Upper lobe of left lung (tissue), 6 donors: ENCODE results near the gene SGIP1. TPM values are rescaled to one million over a fixed set of nuclear protein-coding genes. Genes with fewer than 3 reads are reported as not detected.

Experiments
- ATAC-seq, 2 donors: fragments of 200-7000 bp; cut with Tn5 transposase; one replicate each; pipeline ENCODE4 v1.9.1; 2022; ENCODE audit warnings: mild to moderate bottlenecking in 2 of 2, moderate library complexity in 2 of 2; ENCODE audit not compliant: low FRiP score in 2 of 2
- DNase-seq, 2 donors: peaks; one replicate each; pipeline ENCODE4 v3.0.0-alpha.2; 2019 to 2020
- H3K27ac ChIP-seq, 4 donors: fragments of 200-600 bp; sonication (generic); one replicate each; pipeline ENCODE4 v1.5.1; 2016 to 2019
- H3K27me3 ChIP-seq, 4 donors: fragments of 200-600 bp; sonication (generic); one replicate each; pipeline ENCODE4 v1.5.1; 2017 to 2019
- H3K36me3 ChIP-seq, 4 donors: fragments of 200-600 bp; sonication (generic); one replicate each; pipeline ENCODE4 v1.5.1; 2016 to 2019
- H3K4me1 ChIP-seq, 4 donors: fragments of 200-600 bp; sonication (generic); one replicate each; pipeline ENCODE4 v1.5.1; 2018 to 2019
- H3K4me3 ChIP-seq, 4 donors: fragments of 200-600 bp; sonication (generic); one replicate each; pipeline ENCODE4 v1.5.1; 2017 to 2019; ENCODE audit warnings: mild to moderate bottlenecking in 2 of 4, moderate library complexity in 1 of 4
- H3K9me3 ChIP-seq, 4 donors: fragments of 200-600 bp; sonication (generic); one replicate each; pipeline ENCODE4 v1.5.1; 2018 to 2019
- CTCF ChIP-seq, 6 experiments: fragments of 450-650 bp in 4 of 6; fragments of 200-600 bp in 2 of 6; sonication (generic) in 2 of 6; IDR thresholded peaks; one replicate each; pipeline ENCODE4 v1.5.1; 2016 to 2019; ENCODE audit warnings: antibody characterized with exemption in 6 of 6
- EP300 ChIP-seq, 4 donors: sonication (generic); formaldehyde crosslinking; IDR thresholded peaks; one replicate each; pipeline ENCODE4 v1.5.1; 2017; ENCODE audit warnings: antibody characterized with exemption in 4 of 4, control low read depth in 2 of 4
- POLR2A ChIP-seq, 4 donors: fragments of 450-650 bp; IDR thresholded peaks; one replicate each; pipeline ENCODE4 v1.5.1; 2016 to 2017; ENCODE audit warnings: antibody characterized with exemption in 4 of 4, mild to moderate bottlenecking in 2 of 4
- POLR2AphosphoS5 ChIP-seq, 2 donors: sonication (generic); formaldehyde crosslinking; IDR thresholded peaks; one replicate each; pipeline ENCODE4 v1.5.1; 2017; ENCODE audit warnings: antibody characterized with exemption in 2 of 2
- WGBS, 2 donors: methylation state at CpG; one replicate each; pipeline ENCODE4 v1.1.5; 2017 to 2018; 5-methylcytosine and 5-hydroxymethylcytosine counted together
- total RNA-seq, 6 donors: library from RNA; depleted of rRNA in 4 of 6; stranded (reverse); fragments of >200 nt in 4 of 6; gene quantifications; one replicate each; pipeline versions ENCODE4 v1.1.0 to v1.2.1, GENCODE V29; 2016 to 2021
- donor health status: DM: no; HTN: no; CAD: no; lungs with moderate emphysema.
- donor health status: DM: no; HTN: yes; CAD: no; lungs with severe emphysema.

The SGIP1 gene
- total RNA-seq, 6 donors from 2014 or later = 5.8 to 29.3 (median 10.0) TPM

- no peaks in the 10 kb centered on the region for H3K36me3 ChIP-seq
- no peaks in the 10 kb centered on the region for H3K27me3 ChIP-seq
- TF ChIP-seq POLR2AphosphoS5 (IDR thresholded peaks at IDR 0.05) (no peak), POLR2A (IDR thresholded peaks at IDR 0.05) (no peak), EP300 (IDR thresholded peaks at IDR 0.05) (no peak)
- ATAC-seq (no peak), DNase-seq (no peak)
- H3K4me3 ChIP-seq = no peak overlapping the region
- H3K9me3 ChIP-seq = peaks cover 0 to 4% (median 0%) of the 10 kb centered on the region in 4 donors
- WGBS, 2 donors = 82 to 86% methylated on average over 6 of the region's 6 CpGs
- H3K4me1 ChIP-seq = no peaks in the 10 kb centered on the region
- H3K27ac ChIP-seq = no peak overlapping the region
Observed at GRCh38 chr1:66598670-66599069, 64.7 kb downstream of the SGIP1 start.

- no peak for ATAC-seq
- no peaks in the 10 kb centered on the region for H3K27me3 ChIP-seq
- H3K27ac ChIP-seq = no peak overlapping the region
- WGBS, 2 donors = 88 to 92% methylated on average over 3 of the region's 3 CpGs
- no peak for TF ChIP-seq POLR2A (IDR thresholded peaks at IDR 0.05)
- TF ChIP-seq POLR2AphosphoS5 (IDR thresholded peaks at IDR 0.05) = no peak
- TF ChIP-seq EP300 (IDR thresholded peaks at IDR 0.05) = no peak
- TF ChIP-seq CTCF (IDR thresholded peaks at IDR 0.05) = no peak
- DNase-seq = no peak
- H3K9me3 ChIP-seq = peaks cover 0 to 4% (median 0%) of the 10 kb centered on the region in 4 donors
- H3K4me3 ChIP-seq = no peak overlapping the region
- no peaks in the 10 kb centered on the region for H3K36me3 ChIP-seq
- no peaks in the 10 kb centered on the region for H3K4me1 ChIP-seq
Observed at GRCh38 chr1:66599346-66599745, 65.4 kb downstream of the SGIP1 start.

DNA sequence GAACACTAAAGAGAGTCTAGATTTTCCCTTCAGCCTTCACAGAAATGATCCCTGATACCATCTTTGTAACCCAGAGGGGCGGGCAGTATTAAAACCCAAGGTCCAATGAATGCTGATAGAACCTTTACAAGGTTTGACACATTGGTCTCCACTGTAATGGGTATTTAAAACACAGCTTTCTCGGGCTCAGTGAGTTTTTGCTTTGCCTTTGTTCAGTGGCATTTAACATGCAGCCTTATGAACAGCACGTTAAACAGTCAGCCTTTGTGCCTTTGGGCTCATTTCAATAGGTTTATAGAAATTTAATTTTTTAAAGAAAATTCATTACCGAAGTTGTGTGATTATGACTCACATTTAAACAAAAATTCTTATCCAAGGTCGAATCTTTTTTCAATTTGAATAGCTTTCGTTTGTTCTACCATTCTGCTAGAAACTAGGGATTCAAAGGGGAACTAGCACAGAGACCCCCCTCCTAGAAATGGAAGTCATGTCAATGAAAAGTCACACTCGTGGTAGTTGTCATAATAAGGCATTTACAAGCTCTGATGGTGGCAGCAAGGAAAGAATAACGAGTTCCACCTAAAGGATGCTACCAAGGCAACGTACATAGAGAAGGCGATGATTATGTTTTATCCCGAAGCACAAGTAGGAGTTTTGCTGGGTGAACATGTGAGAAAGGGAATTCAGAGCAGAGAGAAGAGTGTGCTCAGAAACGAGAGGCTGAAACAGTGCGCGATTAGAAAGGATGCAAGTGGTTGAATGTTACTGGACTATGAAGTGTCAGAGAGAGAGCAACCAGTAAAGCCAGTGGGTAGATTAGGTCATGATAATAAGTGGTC lies 66.2 kb downstream of the SGIP1 start:
- Histone ChIP-seq H3K36me3 (no peaks in the 10 kb centered on the region), H3K9me3 (peaks cover 0 to 4% (median 0%) of the 10 kb centered on the region in 4 donors), H3K4me1 (no peaks in the 10 kb centered on the region), H3K27me3 (no peaks in the 10 kb centered on the region), H3K4me3 (no peak overlapping the region), H3K27ac (no peak overlapping the region)
- ATAC-seq = no peak
- TF ChIP-seq EP300 (IDR thresholded peaks at IDR 0.05) (no peak), POLR2AphosphoS5 (IDR thresholded peaks at IDR 0.05) (no peak)
- 84 to 92% methylated on average over 14 of the region's 14 CpGs for WGBS, 2 donors
- DNase-seq = no peak

DNA sequence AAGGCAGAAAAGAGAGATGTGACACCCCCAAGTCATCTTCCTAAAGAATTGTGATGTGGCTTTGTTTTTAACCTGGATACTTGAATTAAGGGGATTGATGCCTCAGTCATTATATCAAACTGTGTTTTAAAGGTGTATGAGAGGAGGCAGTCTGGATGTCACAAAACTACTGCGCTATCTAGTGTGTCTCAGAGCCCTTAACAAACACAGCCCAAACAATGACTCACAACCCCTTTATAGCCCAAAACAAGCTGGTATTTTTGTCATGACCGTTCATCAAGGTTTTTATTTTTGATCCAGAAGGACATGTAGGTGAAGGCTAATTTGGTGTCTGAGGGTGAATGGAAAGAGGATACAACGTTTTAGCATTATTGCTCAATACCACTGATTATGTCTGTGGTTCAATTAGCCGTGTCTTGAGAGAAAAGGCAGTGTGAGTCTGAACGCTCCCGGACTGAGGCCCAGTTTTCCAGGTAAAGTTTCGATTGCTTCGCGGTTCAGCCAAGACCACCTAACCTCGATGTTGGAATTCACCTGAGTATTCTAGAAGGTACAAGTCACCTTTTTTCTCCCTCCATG lies 71.6 kb downstream of the SGIP1 start:
- Histone ChIP-seq H3K9me3 (no peaks in the 10 kb centered on the region), H3K27ac (no peak overlapping the region), H3K36me3 (no peaks in the 10 kb centered on the region), H3K4me1 (no peaks in the 10 kb centered on the region), H3K4me3 (no peak overlapping the region), H3K27me3 (no peaks in the 10 kb centered on the region)
- TF ChIP-seq CTCF (IDR thresholded peaks at IDR 0.05) (no peak), EP300 (IDR thresholded peaks at IDR 0.05) (no peak), POLR2A (IDR thresholded peaks at IDR 0.05) (no peak)
- WGBS, 2 donors = 86 to 88% methylated on average over 10 of the region's 10 CpGs
- DNase-seq (no peak), ATAC-seq (no peak)

GRCh38 chr1:66606362-66607065 lies 72.6 kb downstream of the SGIP1 start:
- Histone ChIP-seq H3K4me3 (no peak overlapping the region), H3K36me3 (no peaks in the 10 kb centered on the region), H3K9me3 (no peaks in the 10 kb centered on the region), H3K4me1 (no peaks in the 10 kb centered on the region), H3K27me3 (no peaks in the 10 kb centered on the region), H3K27ac (no peak overlapping the region)
- TF ChIP-seq POLR2A (IDR thresholded peaks at IDR 0.05) (no peak), CTCF (IDR thresholded peaks at IDR 0.05) (no peak), EP300 (IDR thresholded peaks at IDR 0.05) (no peak), POLR2AphosphoS5 (IDR thresholded peaks at IDR 0.05) (no peak)
- no peak for DNase-seq
- ATAC-seq = no peak
- 92 to 93% methylated on average over 3 of the region's 3 CpGs for WGBS, 2 donors
